GM12878 (cell line): ENCODE data around the gene CRTC2. TPM values are rescaled to one million over a fixed set of nuclear protein-coding genes. Genes with fewer than 3 reads are reported as not detected.

Experiments used
- CBX5 ChIP-seq: sonication (generic); IDR thresholded peaks from 2 replicates; pipeline ENCODE4 v1.6.1; 2016; ENCODE audit warnings: low read depth, moderate library complexity, mild to moderate bottlenecking, inconsistent platforms
- CHD1 ChIP-seq: IDR thresholded peaks from 2 replicates; pipeline ENCODE4 v1.6.1; 2012; ENCODE audit warnings: low read depth, low read length, improper control_type of control experiment
- CREB1 ChIP-seq: IDR thresholded peaks from 2 replicates; pipeline ENCODE4 v1.6.1; 2012; ENCODE audit warnings: low read depth, mild to moderate bottlenecking, inconsistent platforms
- ELK1 ChIP-seq: IDR thresholded peaks from 2 replicates; pipeline ENCODE4 v1.6.1; 2012; ENCODE audit warnings: low read depth, low read length, improper control_type of control experiment
- FOXM1 ChIP-seq: IDR thresholded peaks from 2 replicates; pipeline ENCODE4 v1.6.1; 2012; ENCODE audit warnings: low read depth, mild to moderate bottlenecking, inconsistent platforms, low read length, moderate library complexity
- HCFC1 ChIP-seq: fragments of 150-350 bp; IDR thresholded peaks from 2 replicates; pipeline ENCODE4 v1.6.1; 2014; ENCODE audit warnings: low read length
- IRF3 ChIP-seq: fragments of 450-650 bp; IDR thresholded peaks from 2 replicates; pipeline ENCODE4 v1.6.1; 2014; ENCODE audit warnings: mild to moderate bottlenecking
- NFYB ChIP-seq: IDR thresholded peaks from 2 replicates; pipeline ENCODE4 v1.6.1; 2011; ENCODE audit warnings: low read depth, mild to moderate bottlenecking, low read length, improper control_type of control experiment, moderate library complexity; ENCODE audit not compliant: insufficient read depth
- PKNOX1 ChIP-seq: fragments of 450-650 bp; IDR thresholded peaks from 2 replicates; pipeline ENCODE4 v1.6.1; 2016; ENCODE audit warnings: mild to moderate bottlenecking
- RELA ChIP-seq: fragments of 450-650 bp; IDR thresholded peaks from 2 replicates; pipeline ENCODE4 v1.8.0; 2014; ENCODE audit warnings: borderline replicate concordance; ENCODE audit not compliant: partially characterized antibody
- SIN3A ChIP-seq: IDR thresholded peaks from 2 replicates; pipeline ENCODE4 v1.6.1; 2012; ENCODE audit warnings: low read depth, low read length, improper control_type of control experiment
- SUPT20H ChIP-seq: IDR thresholded peaks from 2 replicates; pipeline ENCODE4 v1.6.1; 2011; ENCODE audit warnings: low read depth, mild to moderate bottlenecking, low read length, moderate library complexity, borderline replicate concordance; ENCODE audit not compliant: control insufficient read depth
- ZBTB33 ChIP-seq: fragments of 450-650 bp; IDR thresholded peaks from 2 replicates; pipeline ENCODE4 v1.6.1; 2017; ENCODE audit warnings: mild to moderate bottlenecking
- ZBTB40 ChIP-seq: fragments of 450-650 bp; IDR thresholded peaks from 2 replicates; pipeline ENCODE4 v1.6.1; 2016; ENCODE audit warnings: mild to moderate bottlenecking, moderate library complexity, borderline replicate concordance
- ZNF592 ChIP-seq: fragments of 450-650 bp; IDR thresholded peaks from 2 replicates; pipeline ENCODE4 v1.6.1; 2017; ENCODE audit warnings: mild to moderate bottlenecking, moderate library complexity
- polyA plus RNA-seq, 11 experiments: library from polyadenylated mRNA; depleted of rRNA in 4 of 11; unstranded in 6 of 11; stranded (reverse) in 5 of 11; fragments of >200 nt; fragmentation: Nextera tagmentation in 4 of 11; fragmentation: Illumina TruSeq in 1 of 11; extraction: Ambion mirVana in 4 of 11; extraction: Trizol in 1 of 11; gene quantifications; 1 replicate in 1 of 11; 2 replicates in 10 of 11; pipeline versions ENCODE4 v1.2.1 to v1.2.3, GENCODE V29; 2011 to 2016; ENCODE audit warnings: inconsistent platforms in 2 of 11, missing spikeins in 2 of 11, low read depth in 1 of 11
- total RNA-seq, 4 experiments: library from RNA; depleted of rRNA in 3 of 4; stranded (reverse); fragments of >200 nt in 3 of 4; fragmentation: Illumina TruSeq in 1 of 4; extraction: Trizol in 1 of 4; gene quantifications; 2 replicates each; pipeline versions ENCODE4 v1.2.1 to v1.2.3, GENCODE V29; 2013 to 2021

The CRTC2 gene
- total and polyA plus RNA-seq, 10 of the 15 experiments (the other 5 are each of a cell fraction or from before 2014, with no cell fraction given): 5.1 to 57.9 (median 32.7) TPM

- TF ChIP-seq ZBTB40 (no peak), HCFC1 (no peak), ZNF592 (no peak), ZBTB33 (no peak), FOXM1 (no peak), IRF3 (no peak), SIN3A (no peak), RELA (no peak), ELK1 (no peak), SUPT20H (no peak), CBX5 (no peak), PKNOX1 (0 out of 2 replicates have a peak, but pooled peaks have one; percentile 10), CREB1 (peak; percentile 96), NFYB (no peak), CHD1 (no peak)
Observed at GRCh38 chr1:153944005-153944826, 14.2 kb downstream of the CRTC2 start (continued).
